WTC11 (cell line): ENCODE measurements around the gene EIF3A.

Experiments used
- ATF2 ChIP-seq: sonication (generic); formaldehyde crosslinking; IDR thresholded peaks from 2 replicates; pipeline ENCODE4 v1.8.1; 2022; ENCODE audit warnings: low read depth, missing genetic modification reagents, borderline replicate concordance
- CREM ChIP-seq: sonication (generic); formaldehyde crosslinking; IDR thresholded peaks from 2 replicates; pipeline ENCODE4 v1.8.1; 2022; ENCODE audit warnings: mild to moderate bottlenecking, missing genetic modification reagents, moderate library complexity
- CTCF ChIP-seq: fragments of 200-600 bp; IDR thresholded peaks from 2 replicates; pipeline ENCODE4 v1.8.0; 2022; ENCODE audit warnings: antibody characterized with exemption
- ETV6 ChIP-seq: sonication (generic); formaldehyde crosslinking; IDR thresholded peaks from 2 replicates; pipeline ENCODE4 v1.8.1; 2022; ENCODE audit warnings: mild to moderate bottlenecking, missing genetic modification reagents
- FOXJ3 ChIP-seq: sonication (generic); formaldehyde crosslinking; IDR thresholded peaks from 2 replicates; pipeline ENCODE4 v1.9.0; 2021; ENCODE audit warnings: missing genetic modification reagents, mild to moderate bottlenecking, borderline replicate concordance
- GABPB1 ChIP-seq: sonication (generic); formaldehyde crosslinking; IDR thresholded peaks from 2 replicates; pipeline ENCODE4 v1.8.1; 2023; ENCODE audit warnings: mild to moderate bottlenecking, missing genetic modification reagents
- KAT7 ChIP-seq: sonication (generic); formaldehyde crosslinking; IDR thresholded peaks from 2 replicates; pipeline ENCODE4 v1.8.1; 2023; ENCODE audit warnings: missing genetic modification reagents, mild to moderate bottlenecking, borderline replicate concordance
- MAX ChIP-seq: sonication (generic); formaldehyde crosslinking; IDR thresholded peaks from 2 replicates; pipeline ENCODE4 v1.8.0; 2022; ENCODE audit warnings: mild to moderate bottlenecking, missing genetic modification reagents
- PRDM15 ChIP-seq: sonication (generic); formaldehyde crosslinking; IDR thresholded peaks from 2 replicates; pipeline ENCODE4 v1.8.0; 2022; ENCODE audit warnings: missing genetic modification reagents
- TCF7 ChIP-seq: sonication (generic); formaldehyde crosslinking; IDR thresholded peaks from 2 replicates; pipeline ENCODE4 v1.8.0; 2022; ENCODE audit warnings: mild to moderate bottlenecking, low read depth, missing genetic modification reagents, moderate library complexity

- no peak for TF ChIP-seq GABPB1 (CRISPR knock-in tag)
- TF ChIP-seq ATF2: no peak
- no peak for TF ChIP-seq TCF7 (CRISPR knock-in tag)
- no peak for TF ChIP-seq CTCF
- TF ChIP-seq MAX (CRISPR knock-in tag): no peak
- TF ChIP-seq KAT7: no peak
- TF ChIP-seq PRDM15: no peak
- TF ChIP-seq CREM (CRISPR knock-in tag): no peak
- TF ChIP-seq ETV6 (CRISPR knock-in tag): no peak
- TF ChIP-seq FOXJ3 (CRISPR knock-in tag): no peak
These were observed 38.4 kb downstream of the EIF3A start for GRCh38 chr10:119042169-119042568.
